Ramos (cell line): ENCODE measurements around the gene ZBTB20.

Experiments
- in situ Hi-C: fragments of 300-500 bp; cut with MboI; formaldehyde crosslinking; loops from one replicate; pipeline ENCODE4 v1.14.3; 2022; ENCODE audit warnings: low sequenced_read_pairs; ENCODE audit not compliant: unreplicated experiment

Gene ZBTB20

DNA sequence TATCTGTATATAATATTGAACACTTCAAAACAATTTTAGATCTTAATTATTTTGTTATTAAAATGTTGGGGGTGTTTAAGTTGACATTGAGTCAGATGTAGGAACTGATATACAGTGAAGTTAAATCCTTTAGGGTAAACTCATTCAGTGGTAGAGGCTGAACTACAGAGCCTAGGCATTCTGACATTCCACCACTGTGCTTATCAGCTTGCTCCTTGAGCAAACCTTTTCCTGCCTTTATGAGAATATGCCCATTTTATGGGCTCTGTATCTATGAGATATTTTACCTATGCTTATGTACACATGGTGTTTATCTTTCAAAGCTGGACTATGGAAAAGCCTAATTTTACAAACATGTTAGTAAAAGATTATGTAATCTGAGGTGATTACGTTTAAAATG, 407.5 kb downstream of the ZBTB20 start:
- in situ Hi-C loops = no loop called here

DNA sequence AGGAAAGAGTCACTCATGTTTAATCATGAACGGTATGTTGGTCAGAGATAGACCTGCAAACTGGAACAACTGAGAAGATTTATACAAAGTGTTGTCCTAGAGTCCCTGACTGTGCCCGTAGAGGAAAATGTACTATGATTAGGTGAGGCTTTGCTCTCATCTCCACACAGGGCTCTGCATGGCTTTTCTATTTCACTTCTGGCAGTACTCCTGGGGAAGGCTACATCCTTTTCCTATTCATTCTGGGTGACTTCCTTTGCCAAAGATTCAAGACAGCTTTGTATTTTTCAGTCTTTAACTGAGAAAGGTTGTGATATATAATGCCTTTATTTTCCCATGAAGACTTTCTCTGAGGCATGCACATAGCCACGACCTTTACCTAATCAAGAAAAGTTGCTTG, 414.7 kb downstream of the ZBTB20 start:
- in situ Hi-C loops = no loop called here

GRCh38 chr3:114730397-114730796, 416.7 kb downstream of the ZBTB20 start:
- in situ Hi-C loops = no loop called here

GRCh38 chr3:114727373-114727772, 419.7 kb downstream of the ZBTB20 start:
- in situ Hi-C loops = no loop called here

DNA sequence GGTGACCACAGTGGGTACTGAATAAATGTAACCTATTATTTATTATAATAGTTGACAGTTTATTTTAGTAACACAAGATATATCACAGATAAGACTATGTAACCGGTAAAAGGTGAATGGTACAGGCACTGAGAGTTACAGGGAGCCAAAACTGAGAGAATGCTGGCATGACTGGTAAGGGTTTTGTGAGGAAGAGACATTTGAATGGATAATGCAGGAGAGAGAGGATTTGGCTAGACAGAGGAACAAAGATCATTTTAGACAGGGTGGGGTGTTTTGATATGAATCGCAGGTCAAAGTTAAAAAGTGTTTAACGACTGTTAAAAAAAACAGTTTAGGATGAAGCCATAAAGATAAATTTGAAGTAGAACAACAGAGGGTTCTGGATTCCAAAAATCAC, 421.1 kb downstream of the ZBTB20 start:
- in situ Hi-C loops = no loop called here

GRCh38 chr3:114722530-114722929, 424.6 kb downstream of the ZBTB20 start:
- in situ Hi-C loops = no loop called here

DNA sequence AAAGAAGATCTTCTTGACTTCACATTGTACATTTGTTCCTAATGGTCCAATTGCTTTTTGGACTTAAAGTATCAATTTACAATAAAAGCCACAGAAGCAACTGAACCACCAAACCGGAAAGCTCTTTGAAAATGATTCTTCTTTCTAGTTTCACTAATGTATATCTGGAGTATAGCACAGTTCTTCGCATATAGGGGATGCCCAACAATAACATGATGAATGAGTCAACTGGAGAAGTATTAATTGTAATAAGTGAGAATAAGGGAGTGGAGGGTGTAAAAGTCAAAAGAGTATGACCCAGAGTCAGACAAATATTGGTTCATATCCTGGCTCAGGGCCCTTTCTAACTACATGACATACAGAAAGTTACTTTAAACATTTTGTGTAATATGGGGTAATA, 425.2 kb downstream of the ZBTB20 start:
- in situ Hi-C loops = no loop called here

DNA sequence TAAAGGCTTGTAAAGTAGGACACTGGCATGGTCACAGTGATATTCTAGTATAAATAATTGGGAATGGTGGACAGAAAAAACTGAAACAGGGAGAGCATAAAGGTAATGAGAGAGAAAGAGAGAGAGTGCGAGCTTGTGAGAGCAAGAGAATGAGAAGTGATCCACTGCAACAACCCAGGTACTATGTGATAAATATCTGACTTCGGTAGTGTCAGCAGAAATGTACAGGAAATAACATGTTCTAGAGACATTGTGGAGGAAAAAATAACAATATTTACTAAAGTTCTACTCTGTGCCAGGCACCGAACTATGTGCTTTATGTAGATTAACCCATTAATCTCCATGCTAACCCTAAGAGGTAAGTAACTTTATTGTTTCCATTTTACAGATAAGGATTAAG, 425.9 kb downstream of the ZBTB20 start:
- in situ Hi-C loops = no loop called here

DNA sequence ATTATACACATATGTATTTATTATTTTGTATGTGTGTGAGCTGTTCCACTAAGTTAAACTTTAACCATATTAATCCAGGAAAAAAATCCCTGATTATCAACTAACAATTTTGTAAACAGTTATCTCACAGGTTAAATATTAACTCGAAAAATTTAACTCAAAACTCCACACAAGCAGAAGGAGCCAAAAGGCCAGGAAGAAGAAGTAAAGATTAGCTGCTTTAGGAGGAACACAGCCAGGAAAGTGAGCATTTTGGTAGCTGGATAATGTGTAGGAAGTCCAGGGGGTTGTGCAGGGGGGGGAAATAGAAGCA, 428.2 kb downstream of the ZBTB20 start:
- in situ Hi-C loops = no loop called here

DNA sequence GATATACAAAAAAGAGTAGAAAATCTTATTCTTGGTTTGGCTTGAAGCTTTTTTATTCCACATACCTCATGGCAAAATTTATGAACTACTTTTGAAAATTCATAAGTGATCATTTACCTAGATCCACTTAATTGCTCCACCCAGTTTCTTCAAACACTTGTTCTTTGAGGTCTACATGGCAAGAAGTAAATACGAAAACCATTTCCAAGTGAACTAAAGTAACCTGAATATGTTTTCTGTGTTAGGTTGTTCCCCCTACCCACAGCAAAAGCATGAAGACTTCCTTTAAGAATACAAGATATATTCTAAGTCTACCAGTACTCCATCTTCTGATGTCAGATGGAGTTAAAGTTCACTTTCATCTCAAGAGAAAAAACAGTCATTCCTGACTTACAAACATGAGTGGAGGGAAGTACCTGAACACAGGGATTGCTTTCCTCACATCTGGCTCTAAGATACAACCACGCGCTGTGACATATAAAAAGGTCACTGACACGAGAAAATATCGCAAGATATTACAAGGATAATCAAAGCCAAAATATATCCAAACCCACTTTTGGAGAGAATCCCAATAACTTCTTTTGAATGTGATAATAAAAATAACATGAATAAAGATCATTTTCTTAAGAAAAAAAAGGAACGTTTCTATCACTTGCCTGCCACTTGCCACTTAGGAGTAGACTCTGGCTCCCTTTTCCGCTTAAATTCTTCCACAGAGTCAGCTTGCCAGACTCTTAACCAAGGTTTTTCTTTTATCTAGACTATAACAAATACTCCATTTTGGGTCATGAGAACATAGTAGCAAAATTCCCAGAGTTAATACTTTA, 428.8 kb downstream of the ZBTB20 start:
- in situ Hi-C loops = no loop called here

DNA sequence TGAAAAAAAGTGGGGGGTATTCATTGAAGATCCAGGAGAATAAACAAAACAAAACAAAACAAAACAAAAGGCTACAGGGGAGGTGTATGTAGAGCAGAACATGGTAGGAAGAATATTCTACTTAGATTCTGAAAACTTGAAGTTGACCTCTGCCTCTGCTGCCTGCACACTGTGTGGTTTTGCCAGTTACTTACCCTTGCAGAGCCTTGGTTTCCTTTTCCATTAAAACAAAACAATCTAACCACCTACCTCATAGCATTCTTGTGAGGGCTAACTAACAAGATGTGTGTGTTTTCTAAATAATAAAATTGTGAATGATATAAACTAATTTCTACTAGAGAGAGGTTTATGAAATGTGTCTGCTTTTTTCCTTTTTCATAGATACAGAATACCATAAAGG, 430.2 kb downstream of the ZBTB20 start:
- in situ Hi-C loops = no loop called here

DNA sequence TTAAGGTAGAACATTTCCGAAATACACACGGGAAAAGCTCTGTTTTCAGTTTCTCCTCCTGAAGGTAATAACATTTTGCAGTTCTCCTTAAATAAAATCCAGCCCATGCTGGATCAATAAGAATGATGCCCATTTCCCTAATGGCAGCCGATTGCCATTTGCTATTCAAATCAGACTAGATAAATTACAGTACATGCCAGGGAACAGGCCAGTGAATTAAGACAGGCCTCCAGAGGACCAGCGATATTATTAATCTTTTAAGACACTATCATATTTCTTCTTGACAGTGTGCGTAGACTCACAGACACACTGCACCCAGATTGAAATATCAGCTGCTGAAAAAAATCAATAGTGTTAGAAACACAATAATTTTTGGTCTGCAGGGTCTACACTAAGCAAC, 431.0 kb downstream of the ZBTB20 start:
- in situ Hi-C loops = no loop called here

- in situ Hi-C loops = no loop called here
Observed at GRCh38 chr3:114714957-114715460, 432.1 kb downstream of the ZBTB20 start.

- in situ Hi-C loops = no loop called here
Observed at GRCh38 chr3:114714237-114714636, 432.9 kb downstream of the ZBTB20 start.

DNA sequence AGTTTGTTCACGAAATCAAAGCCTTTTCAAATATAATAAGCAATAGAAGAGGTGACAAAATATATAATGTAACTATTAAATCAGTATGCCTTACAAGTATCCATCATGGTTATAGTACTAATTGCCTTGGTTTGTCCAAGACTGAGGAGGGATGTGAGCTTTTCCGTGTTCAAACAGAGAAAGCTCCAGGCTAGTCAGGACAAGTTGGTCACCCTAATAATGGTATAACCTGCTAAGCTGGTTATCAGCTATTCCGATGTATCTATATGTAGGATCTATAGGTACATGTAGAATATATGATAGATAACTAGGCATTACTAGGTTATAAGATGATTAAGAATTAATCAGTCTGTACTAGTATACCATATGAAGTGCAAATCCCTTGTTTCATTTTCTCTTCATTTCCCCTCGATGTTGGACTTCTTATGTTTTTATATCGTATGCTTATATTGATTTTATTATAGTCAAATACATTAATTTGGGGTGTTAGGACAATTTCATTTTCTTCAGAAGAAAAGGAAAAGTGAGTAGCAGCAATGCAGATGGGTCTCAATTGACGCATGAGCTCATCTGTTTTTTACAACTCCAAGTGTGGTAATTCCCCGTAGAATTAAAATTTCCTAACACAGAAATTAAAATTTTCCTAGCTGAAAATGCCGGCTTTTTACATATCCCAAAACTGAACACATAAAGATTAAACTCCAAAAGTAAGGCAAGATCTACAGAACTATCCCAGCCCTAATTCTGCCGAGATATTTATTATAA, 434.2 kb downstream of the ZBTB20 start:
- in situ Hi-C loops = no loop called here

GRCh38 chr3:114711321-114711886, 435.7 kb downstream of the ZBTB20 start:
- in situ Hi-C loops = no loop called here

GRCh38 chr3:114709102-114709501, 438.0 kb downstream of the ZBTB20 start:
- in situ Hi-C loops = no loop called here

- in situ Hi-C loops = no loop called here
Observed at GRCh38 chr3:114707252-114707860, 439.7 kb downstream of the ZBTB20 start.

- in situ Hi-C loops = no loop called here
Observed at GRCh38 chr3:114706591-114707232, 440.4 kb downstream of the ZBTB20 start.

DNA sequence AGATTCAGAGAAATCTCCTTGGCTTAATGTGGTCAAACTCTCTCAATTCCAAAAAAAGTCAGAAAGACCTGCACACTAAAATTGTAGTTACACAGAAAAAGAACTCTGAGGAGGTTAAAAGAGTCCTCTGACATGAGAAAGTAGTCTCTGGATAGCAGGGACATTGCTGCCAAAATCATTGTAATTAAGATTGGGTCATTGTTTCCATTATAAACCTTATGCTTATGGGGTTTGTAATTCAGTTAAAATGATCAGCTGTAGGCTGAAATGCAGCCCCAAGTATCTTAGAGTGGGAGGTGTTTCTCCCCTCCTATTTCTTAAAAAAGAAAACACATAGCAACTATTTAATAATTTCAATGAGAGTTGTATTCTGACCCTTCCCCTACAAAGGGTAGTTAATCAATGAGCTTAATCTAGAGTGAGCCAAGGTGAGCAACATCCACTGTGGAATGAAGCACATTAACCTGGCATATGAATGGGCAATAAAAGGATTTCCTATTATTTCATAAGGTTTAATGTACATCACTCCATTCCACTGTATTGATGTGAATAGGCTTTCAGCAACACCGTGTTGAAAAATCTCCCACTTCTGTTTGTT, 446.4 kb downstream of the ZBTB20 start:
- in situ Hi-C loops = no loop called here
